GM19043 (cell line): ENCODE data around the gene AP1AR.
A peak's percentile ranks its signal among the peaks of the same experiment; 100 is the strongest.
"Not testable (repeated sequence)": the region's sequence is repeated elsewhere in the genome, so short reads cannot be mapped to it uniquely, and the experiment has no call there.

ENCODE experiments used
- ATAC-seq: cut with Tn5 transposase; IDR thresholded peaks from one replicate; pipeline ENCODE4 v1.9.1; 2021; ENCODE audit warnings: low read depth; ENCODE audit not compliant: unreplicated experiment

Gene AP1AR

DNA sequence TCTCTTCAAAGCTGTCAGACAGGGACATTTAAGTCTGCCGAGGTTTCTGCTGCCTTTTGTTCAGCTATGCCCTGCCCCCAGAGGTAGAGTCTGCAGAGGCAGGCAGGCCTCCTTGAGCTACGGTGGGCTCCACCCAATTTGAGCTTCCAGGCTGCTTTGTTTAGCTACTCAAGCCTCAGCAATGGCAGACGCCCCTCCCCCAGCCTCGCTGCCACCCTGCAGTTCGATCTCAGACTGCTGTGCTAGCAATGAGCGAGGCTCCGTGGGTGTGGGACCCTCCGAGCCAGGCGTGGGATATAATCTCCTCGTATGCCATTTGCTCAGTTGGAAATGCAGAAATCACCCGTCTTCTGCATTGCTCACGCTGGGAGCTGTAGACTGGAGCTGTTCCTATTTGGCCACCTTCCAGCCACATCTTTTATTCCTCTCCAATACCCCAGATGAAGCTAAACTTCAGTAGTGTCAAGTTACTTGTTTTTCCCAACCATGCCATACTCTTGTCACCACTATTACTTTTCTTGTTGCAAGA lies 77.7 kb downstream of the AP1AR start:
- not testable (repeated sequence) for ATAC-seq

DNA sequence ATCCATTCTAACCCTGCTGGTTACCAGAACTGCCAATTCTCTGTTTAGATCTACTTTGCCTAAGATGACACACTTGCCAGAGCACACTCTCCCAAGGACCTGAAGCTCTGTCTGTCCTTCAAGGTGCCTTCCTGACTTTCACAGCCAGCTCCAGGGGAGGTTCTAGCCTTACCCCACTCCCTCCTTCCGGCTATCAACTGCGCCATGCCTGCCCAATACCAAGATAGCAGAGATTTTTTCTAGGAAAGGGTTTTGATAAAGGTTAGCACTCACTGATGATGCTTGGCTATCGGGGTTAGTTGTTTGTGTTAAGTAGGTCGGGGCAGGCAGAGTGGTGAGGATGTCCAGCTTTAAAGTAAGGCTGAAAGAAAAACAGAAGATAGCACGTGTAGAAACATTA lies 79.9 kb downstream of the AP1AR start:
- no peak for ATAC-seq

DNA sequence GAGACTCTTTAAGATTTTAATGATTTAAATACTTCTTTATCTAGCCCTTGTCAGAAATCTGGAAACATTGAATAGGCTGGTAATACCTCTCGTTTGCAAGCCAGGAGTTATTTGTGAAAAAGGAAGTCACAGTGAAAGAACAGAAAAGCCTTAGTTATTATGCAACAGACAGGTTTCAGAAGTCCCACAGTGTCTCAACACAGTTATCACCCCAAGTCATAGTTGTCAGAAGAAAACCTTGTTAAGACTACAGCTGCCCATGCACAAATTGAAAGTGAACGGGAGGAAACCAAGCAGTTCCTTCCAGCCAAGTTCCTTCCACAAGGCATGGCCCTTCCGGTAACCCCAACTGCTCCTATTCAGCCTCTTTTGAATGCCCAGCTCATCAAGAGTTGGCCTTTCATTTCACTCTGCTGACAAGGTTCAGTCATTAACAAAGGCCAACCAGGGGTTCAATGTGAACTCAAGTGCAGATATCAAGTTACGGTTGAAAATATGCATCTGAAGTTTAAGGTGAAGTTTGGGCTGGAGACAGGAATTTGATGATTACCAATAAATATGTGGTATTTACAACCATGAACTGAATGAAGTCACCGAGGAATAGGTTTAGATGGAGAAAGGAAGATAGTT lies 81.1 kb downstream of the AP1AR start:
- peak; percentile 97 for ATAC-seq

- ATAC-seq: no peak
Measured at GRCh38 chr4:112315446-112315845, 83.9 kb downstream of the AP1AR start.

DNA sequence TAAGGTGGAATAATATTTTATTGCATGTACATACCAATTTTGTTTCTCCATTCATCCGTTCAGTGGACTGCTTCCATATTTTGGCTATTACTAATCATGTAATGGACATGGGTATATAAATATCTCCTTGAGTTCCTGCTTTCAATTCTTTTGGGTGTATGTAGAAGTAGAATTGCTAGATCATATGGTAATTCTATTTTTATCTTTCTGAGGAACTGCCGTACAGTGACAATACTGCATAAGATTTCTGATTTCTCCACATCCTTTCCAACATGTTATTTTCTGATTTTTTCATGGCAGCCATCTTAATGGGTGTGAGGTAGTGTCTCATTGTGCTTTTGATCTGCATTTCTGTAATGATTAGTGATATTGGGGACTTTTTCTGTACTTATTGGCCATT lies 84.8 kb downstream of the AP1AR start:
- no peak for ATAC-seq

DNA sequence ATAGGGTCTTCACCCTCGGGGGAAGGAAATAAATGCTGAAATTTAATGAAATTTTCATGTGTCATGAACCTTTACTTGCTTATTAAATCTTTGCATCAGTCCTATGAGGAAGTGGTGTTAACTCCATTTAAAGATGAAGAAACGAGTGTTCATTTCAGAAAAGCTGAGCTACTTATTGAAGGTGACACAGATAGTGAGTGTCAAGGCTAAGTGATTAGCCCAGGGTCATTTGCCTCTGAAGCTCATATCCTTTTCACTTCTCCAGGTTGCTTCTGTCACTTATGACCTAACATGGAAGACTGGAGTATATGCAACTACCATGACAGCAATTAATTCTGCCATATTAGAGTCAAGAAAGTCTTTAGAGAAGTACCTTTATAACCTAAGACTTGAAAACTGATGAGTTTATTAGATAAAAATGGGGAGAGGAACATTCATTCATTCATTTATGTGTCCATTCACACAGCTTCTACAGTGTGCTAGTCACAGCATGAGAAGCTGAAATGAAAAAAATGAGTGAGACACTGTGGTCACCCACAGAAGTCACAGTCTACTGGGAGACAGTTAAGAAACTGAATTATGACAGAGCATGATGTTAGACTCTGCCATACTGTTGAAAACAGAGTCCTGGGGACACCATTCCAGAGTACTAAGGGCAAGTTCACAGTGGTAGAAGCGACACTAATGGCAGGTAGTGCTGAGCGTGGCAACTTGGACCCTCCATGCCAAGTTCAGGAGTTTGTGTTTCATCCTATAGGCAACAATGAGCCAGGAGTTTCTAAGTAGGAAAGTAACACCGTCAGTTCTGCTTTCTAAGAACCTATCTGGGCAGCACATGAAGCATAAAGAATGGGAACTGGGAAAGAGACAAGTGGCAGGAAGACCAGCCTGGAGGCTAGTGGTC lies 86.9 kb downstream of the AP1AR start:
- peak; percentile 96 for ATAC-seq
